K562 (cell line): Measurements from ENCODE around the gene ZFP30. TPM values are rescaled to one million over a fixed set of nuclear protein-coding genes. Genes with fewer than 3 reads are reported as not detected.

Experiments
- CREB1 ChIP-seq, 2 experiments: sonication (generic) in 1 of 2; formaldehyde crosslinking in 1 of 2; IDR thresholded peaks; 2 replicates each; pipeline versions ENCODE4 v1.6.1 to v1.8.0; 2012 to 2022; ENCODE audit warnings: inconsistent platforms in 1 of 2, mild to moderate bottlenecking in 1 of 2, missing genetic modification reagents in 1 of 2, moderate library complexity in 1 of 2
- CREB3 ChIP-seq: fragments of 450-650 bp; conservative IDR thresholded peaks from 2 replicates; pipeline ENCODE4 v1.6.1; 2016; ENCODE audit warnings: missing genetic modification characterization, low read depth, mild to moderate bottlenecking, missing compliant biosample characterization, moderate library complexity
- CREB3L1 ChIP-seq: fragments of 450-650 bp; IDR thresholded peaks from 2 replicates; pipeline ENCODE4 v1.6.1; 2014; ENCODE audit warnings: low read depth, mild to moderate bottlenecking, moderate library complexity, borderline replicate concordance
- FOXK1 ChIP-seq: sonication (generic); formaldehyde crosslinking; IDR thresholded peaks from 2 replicates; pipeline ENCODE4 v1.8.0; 2022; ENCODE audit warnings: missing genetic modification reagents, mild to moderate bottlenecking, borderline replicate concordance
- GTF2F1 ChIP-seq: IDR thresholded peaks from 2 replicates; pipeline ENCODE4 v1.6.1; 2011; ENCODE audit warnings: low read depth, low read length, improper control_type of control experiment
- KDM5B ChIP-seq: fragments of 200-600 bp; sonication (generic); IDR thresholded peaks from 2 replicates; pipeline ENCODE4 v1.6.1; 2012; ENCODE audit warnings: low read depth, mild to moderate bottlenecking, moderate library complexity, low read length, control low read depth, inconsistent platforms; ENCODE audit not compliant: insufficient replicate concordance
- MITF ChIP-seq: IDR thresholded peaks from 2 replicates; pipeline ENCODE4 v1.6.1; 2014; ENCODE audit warnings: antibody characterized with exemption
- NCOA4 ChIP-seq: fragments of 450-650 bp; IDR thresholded peaks from 2 replicates; pipeline ENCODE4 v1.6.1; 2018; ENCODE audit warnings: mild to moderate bottlenecking; ENCODE audit not compliant: partially characterized antibody
- NR2F6 ChIP-seq: fragments of 450-650 bp; formaldehyde crosslinking; IDR thresholded peaks from 2 replicates; pipeline ENCODE4 v1.4.0; 2020; ENCODE audit warnings: mild to moderate bottlenecking
- NR4A1 ChIP-seq, 2 experiments: fragments of 250-450 bp in 1 of 2; fragments of 450-650 bp in 1 of 2; sonication (Bioruptor Pico) in 1 of 2; IDR thresholded peaks; 2 replicates each; pipeline versions ENCODE4 v1.4.0 to v1.6.1; 2016 to 2020; ENCODE audit warnings: mild to moderate bottlenecking in 2 of 2, missing compliant biosample characterization in 1 of 2, missing genetic modification characterization in 1 of 2, moderate library complexity in 1 of 2
- PCBP1 ChIP-seq: fragments of 200-400 bp; formaldehyde crosslinking; IDR thresholded peaks from 2 replicates; pipeline ENCODE4 v1.6.1; 2018; ENCODE audit warnings: mild to moderate bottlenecking, low read depth, low read length; ENCODE audit not compliant: poor library complexity, severe bottlenecking
- PHF20 ChIP-seq: fragments of 450-650 bp; IDR thresholded peaks from 2 replicates; pipeline ENCODE4 v1.6.1; 2018; ENCODE audit not compliant: partially characterized antibody
- POLR2G ChIP-seq: fragments of 200-400 bp; formaldehyde crosslinking; IDR thresholded peaks from 2 replicates; pipeline ENCODE4 v1.6.1; 2017; ENCODE audit warnings: low read depth, mild to moderate bottlenecking, antibody characterized with exemption, low read length, moderate library complexity
- SMARCA5 ChIP-seq: fragments of 450-650 bp; IDR thresholded peaks from 2 replicates; pipeline ENCODE4 v1.6.1; 2016
- ZC3H4 ChIP-seq: sonication (generic); formaldehyde crosslinking; IDR thresholded peaks from 2 replicates; pipeline ENCODE4 v1.9.0; 2021; ENCODE audit warnings: missing genetic modification reagents, borderline replicate concordance
- ZEB2 ChIP-seq: fragments of 450-650 bp; IDR thresholded peaks from 2 replicates; pipeline ENCODE4 v1.6.1; 2016
- ZNF445 ChIP-seq: fragments of 250-450 bp; sonication (Bioruptor Pico); IDR thresholded peaks from 2 replicates; pipeline ENCODE4 v1.4.0; 2020; ENCODE audit warnings: low read depth, mild to moderate bottlenecking, moderate library complexity
- ZNF79 ChIP-seq: fragments of 250-450 bp; sonication (Bioruptor Pico); IDR thresholded peaks from 2 replicates; pipeline ENCODE4 v1.4.0; 2020; ENCODE audit warnings: low read depth, mild to moderate bottlenecking, moderate library complexity
- polyA plus RNA-seq, 8 experiments: library from polyadenylated mRNA; depleted of rRNA in 4 of 8; stranded (reverse) in 5 of 8; unstranded in 3 of 8; fragments of >200 nt; fragmentation: Nextera tagmentation in 2 of 8; fragmentation: Illumina TruSeq in 1 of 8; extraction: Ambion mirVana in 2 of 8; extraction: Trizol in 1 of 8; gene quantifications; 2 replicates each; pipeline versions ENCODE4 v1.2.1 to v1.2.3, GENCODE V29; 2011 to 2014; ENCODE audit warnings: inconsistent platforms in 1 of 8, missing spikeins in 1 of 8
- total RNA-seq, 7 experiments: library from RNA; depleted of rRNA in 6 of 7; stranded (reverse); fragments of >200 nt in 6 of 7; fragmentation: Illumina TruSeq in 2 of 7; extraction: Trizol in 2 of 7; gene quantifications; 2 replicates each; pipeline versions ENCODE4 v1.2.1 to v1.2.3, GENCODE V29; 2011 to 2021; ENCODE audit warnings: low replicate concordance in 1 of 7
- TF ChIP-seq, protein P1 (sequence below): fragments of 250-450 bp; sonication (Bioruptor Pico); IDR thresholded peaks from 2 replicates; pipeline ENCODE4 v1.5.0; 2021; ENCODE audit warnings: mild to moderate bottlenecking, borderline replicate concordance

ZFP30 gene
- total and polyA plus RNA-seq, 9 of the 15 experiments (the other 6 are each of a cell fraction or from before 2014, with no cell fraction given), result 1.1 to 11.3 (median 4.9) TPM

DNA sequence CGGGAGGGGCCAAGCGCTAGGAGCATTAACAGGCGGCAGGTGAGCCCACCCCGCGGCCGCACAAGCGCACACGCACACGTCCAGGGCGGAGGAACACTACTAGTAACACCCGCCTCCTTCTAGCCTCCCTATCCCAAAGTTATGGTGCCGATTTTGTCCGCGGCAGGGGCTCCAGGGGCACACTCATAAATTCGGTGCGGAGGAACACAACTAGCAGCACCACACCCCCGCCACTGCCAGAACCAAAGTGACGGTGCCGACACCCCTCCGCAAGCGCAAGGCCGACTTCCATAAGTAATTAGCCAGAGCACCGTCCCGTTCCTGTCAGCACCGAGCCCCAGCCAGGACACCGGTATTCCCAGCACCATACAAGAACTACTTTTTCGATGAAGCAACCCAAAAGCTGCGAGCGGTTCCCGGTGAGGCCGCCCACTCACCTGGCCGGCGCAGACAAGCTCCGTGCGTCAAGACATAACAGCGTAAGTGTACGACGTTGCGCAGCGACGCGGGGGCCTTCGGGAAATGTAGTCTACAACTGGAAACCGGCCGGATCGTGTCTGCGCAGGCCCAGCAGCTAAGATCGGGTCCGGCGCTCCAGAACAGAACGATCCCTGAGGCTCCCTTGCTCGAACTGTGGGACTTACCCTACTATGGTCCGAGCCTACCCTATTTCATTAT lies 60.8 kb downstream of the ZFP30 start, which contains the start of the genes ZNF540 and ZNF571 (continued):
- no peak for TF ChIP-seq NR4A1 (CRISPR knock-in tag; IDR thresholded peaks at IDR 0.05)
- no peak for TF ChIP-seq NR4A1 (tag; IDR thresholded peaks at IDR 0.05)
- peak; percentile 92 for TF ChIP-seq CREB1 (IDR thresholded peaks at IDR 0.05)
- TF ChIP-seq CREB1 (CRISPR knock-in tag; IDR thresholded peaks at IDR 0.05), result peak; percentile 78
- TF ChIP-seq SMARCA5, result no peak
- TF ChIP-seq ZEB2, result peak; percentile 74
- no peak for TF ChIP-seq ZC3H4 (CRISPR knock-in tag)
- no peak for TF ChIP-seq GTF2F1
- TF ChIP-seq CREB3, result no peak
- TF ChIP-seq NR2F6 (CRISPR knock-in tag), result no peak
- TF ChIP-seq MITF, result no peak
- no peak for TF ChIP-seq PCBP1
- no peak for TF ChIP-seq KDM5B
- no peak for TF ChIP-seq FOXK1
- TF ChIP-seq NCOA4, result no peak
- TF ChIP-seq, protein P1, sequence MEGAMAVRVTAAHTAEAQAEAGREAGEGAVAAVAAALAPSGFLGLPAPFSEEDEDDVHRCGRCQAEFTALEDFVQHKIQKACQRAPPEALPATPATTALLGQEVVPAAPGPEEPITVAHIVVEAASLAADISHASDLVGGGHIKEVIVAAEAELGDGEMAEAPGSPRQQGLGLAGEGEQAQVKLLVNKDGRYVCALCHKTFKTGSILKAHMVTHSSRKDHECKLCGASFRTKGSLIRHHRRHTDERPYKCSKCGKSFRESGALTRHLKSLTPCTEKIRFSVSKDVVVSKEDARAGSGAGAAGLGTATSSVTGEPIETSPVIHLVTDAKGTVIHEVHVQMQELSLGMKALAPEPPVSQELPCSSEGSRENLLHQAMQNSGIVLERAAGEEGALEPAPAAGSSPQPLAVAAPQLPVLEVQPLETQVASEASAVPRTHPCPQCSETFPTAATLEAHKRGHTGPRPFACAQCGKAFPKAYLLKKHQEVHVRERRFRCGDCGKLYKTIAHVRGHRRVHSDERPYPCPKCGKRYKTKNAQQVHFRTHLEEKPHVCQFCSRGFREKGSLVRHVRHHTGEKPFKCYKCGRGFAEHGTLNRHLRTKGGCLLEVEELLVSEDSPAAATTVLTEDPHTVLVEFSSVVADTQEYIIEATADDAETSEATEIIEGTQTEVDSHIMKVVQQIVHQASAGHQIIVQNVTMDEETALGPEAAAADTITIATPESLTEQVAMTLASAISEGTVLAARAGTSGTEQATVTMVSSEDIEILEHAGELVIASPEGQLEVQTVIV (CRISPR knock-in tag), result no peak
- peak; percentile 62 for TF ChIP-seq CREB3L1
- no peak for TF ChIP-seq PHF20
- no peak for TF ChIP-seq ZNF79 (CRISPR knock-in tag)
- no peak for TF ChIP-seq ZNF445
- TF ChIP-seq POLR2G, result peak; percentile 79
